Measurements from ENCODE around the gene TTC29.
"Not testable (repeated sequence)": the region's sequence is repeated elsewhere in the genome, so short reads cannot be mapped to it uniquely, and the experiment has no call there.

The TTC29 gene

DNA sequence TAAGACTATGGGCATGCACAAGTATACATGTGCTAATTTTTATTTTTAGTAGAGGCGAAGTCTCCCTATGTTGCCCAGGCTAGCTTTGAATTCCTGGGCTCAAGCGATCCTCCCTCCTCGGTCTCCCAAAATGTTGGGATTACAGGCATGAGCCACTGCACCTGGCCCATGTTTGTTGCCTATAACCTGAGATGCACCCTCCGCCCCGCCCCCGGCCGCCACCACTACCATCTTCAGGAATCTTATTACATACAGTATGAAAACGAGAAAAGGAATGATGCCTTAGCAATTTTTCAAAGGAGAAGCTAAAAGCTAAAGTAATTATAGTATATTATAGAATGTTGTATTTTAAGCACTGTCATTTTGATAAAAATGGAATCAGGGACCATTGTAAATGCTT, 245.8 kb downstream of the TTC29 start:
- H3K9me3 Mint-ChIP-seq (ENCODE audit: low read depth), result no peaks in the 10 kb centered on the region
- peaks cover 4% of the 10 kb centered on the region for H3K27me3 Mint-ChIP-seq
- H3K4me3 Mint-ChIP-seq, result no peak overlapping the region
- no peak overlapping the region for H3K27ac Mint-ChIP-seq
- no peaks in the 10 kb centered on the region for H3K36me3 Mint-ChIP-seq
- H3K4me1 Mint-ChIP-seq (ENCODE audit: low read depth), result no peaks in the 10 kb centered on the region

DNA sequence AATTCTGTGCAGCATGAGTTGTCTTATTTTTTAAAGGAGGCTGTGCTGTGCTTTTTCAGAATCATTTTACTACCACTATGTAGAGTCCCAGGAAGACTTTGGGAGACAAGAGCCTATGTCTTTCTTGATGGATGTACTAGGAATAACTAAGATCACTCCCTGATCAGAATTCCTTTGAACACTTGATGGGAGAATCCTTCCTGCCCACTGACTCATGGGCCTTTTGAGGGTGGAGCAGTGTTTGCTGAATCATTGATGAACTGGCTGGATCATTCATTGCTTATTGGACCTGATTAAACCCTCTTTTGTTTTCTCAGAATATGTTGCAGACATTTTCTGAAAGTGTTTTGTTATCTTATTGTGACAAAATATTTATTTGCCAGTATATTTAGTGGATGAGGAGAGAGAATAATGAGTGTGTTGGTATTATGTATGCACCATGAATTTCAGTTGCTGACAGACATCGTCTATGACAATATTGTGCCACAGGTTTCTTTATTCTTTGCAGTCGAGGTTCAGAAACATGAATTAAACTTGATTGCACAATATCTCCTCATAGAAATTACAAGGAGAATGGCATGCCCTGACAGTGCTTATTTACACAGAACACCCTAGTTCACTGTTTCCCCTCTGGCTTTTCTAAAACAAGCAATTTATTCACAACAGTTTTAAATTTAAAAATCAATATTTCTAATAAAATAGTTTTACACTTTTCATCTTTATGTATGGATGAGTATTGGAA, 270.7 kb downstream of the TTC29 start:
- no peaks in the 10 kb centered on the region for H3K4me1 Mint-ChIP-seq (ENCODE audit: low read depth)
- H3K27ac Mint-ChIP-seq, result no peak overlapping the region
- no peaks in the 10 kb centered on the region for H3K27me3 Mint-ChIP-seq
- H3K4me3 Mint-ChIP-seq, result no peak overlapping the region
- no peaks in the 10 kb centered on the region for H3K36me3 Mint-ChIP-seq
- H3K9me3 Mint-ChIP-seq (ENCODE audit: low read depth), result peaks cover 8% of the 10 kb centered on the region

DNA sequence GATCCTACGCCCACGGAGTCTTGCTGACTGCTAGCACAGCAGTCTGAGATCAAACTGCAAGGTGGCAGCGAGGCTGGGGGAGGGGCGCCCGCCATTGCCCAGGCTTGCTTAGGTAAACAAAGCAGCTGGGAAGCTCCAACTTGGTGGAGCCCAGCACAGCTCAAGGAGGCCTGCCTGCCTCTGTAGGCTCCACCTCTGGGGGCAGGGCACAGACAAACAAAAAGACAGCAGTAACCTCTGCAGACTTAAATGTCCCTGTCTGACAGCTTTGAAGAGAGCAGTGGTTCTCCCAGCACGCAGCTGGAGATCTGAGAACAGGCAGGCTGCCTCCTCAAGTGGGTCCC, 281.7 kb downstream of the TTC29 start:
- not testable (repeated sequence) for H3K27ac Mint-ChIP-seq; H3K36me3 Mint-ChIP-seq; H3K9me3 Mint-ChIP-seq (ENCODE audit: low read depth); H3K4me1 Mint-ChIP-seq (ENCODE audit: low read depth); H3K4me3 Mint-ChIP-seq
- H3K27me3 Mint-ChIP-seq, result peaks cover 10% of the 10 kb centered on the region

DNA sequence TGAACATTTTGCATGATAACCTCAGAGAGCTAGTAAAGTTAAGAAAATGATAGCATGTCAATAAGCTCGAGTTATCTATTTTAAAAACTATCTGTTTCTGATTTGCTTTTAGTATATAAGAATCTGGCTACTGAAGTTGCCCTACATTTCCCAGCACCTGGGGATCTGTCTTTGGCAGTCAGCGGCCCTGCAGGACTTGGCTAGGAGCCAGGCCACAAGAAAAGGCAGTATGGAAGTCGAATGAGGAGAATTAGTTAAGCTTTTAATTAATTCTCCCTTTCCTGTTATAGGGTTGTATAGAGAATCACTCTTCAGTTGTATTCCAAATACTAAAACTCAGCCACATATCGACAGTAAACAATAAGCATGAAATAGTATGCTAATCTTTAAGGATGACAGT, 284.3 kb downstream of the TTC29 start:
- H3K9me3 Mint-ChIP-seq (ENCODE audit: low read depth), result no peaks in the 10 kb centered on the region
- H3K27me3 Mint-ChIP-seq, result peaks cover 18% of the 10 kb centered on the region
- no peaks in the 10 kb centered on the region for H3K36me3 Mint-ChIP-seq
- H3K27ac Mint-ChIP-seq, result no peak overlapping the region
- no peak overlapping the region for H3K4me3 Mint-ChIP-seq
- no peaks in the 10 kb centered on the region for H3K4me1 Mint-ChIP-seq (ENCODE audit: low read depth)

Measured in activated naive CD8-positive, alpha-beta T cell (primary cell).